OCI-LY1 (cell line): Measurements from ENCODE around the gene ARHGAP22.

Experiments used
- CTCF ChIP-seq: fragments of 200-600 bp; sonication (generic), shearing (Covaris generic); IDR thresholded peaks from 2 replicates; pipeline ENCODE4 v1.5.1; 2017; ENCODE audit warnings: mild to moderate bottlenecking, antibody characterized with exemption, low read length, moderate library complexity, mixed read lengths
- EZH2 ChIP-seq: fragments of 200-600 bp; sonication (generic), shearing (Covaris generic); IDR thresholded peaks from 2 replicates; pipeline ENCODE4 v1.8.0; 2017; ENCODE audit warnings: borderline replicate concordance, mixed run types, mild to moderate bottlenecking, antibody characterized with exemption, low read length, moderate library complexity, mixed read lengths

GRCh38 chr10:48450741-48451466, 154.0 kb downstream of the ARHGAP22 start:
- TF ChIP-seq CTCF, result no peak
- no peak for TF ChIP-seq EZH2
